ENCODE measurements around the gene CPNE9.

GRCh38 chr3:9679476-9680080 is 24.1 kb upstream of the CPNE9 start:
- TF ChIP-seq POLR2AphosphoS5 (IDR thresholded peaks at IDR 0.05) (no peak), CTCF (IDR thresholded peaks at IDR 0.05) (no peak), EP300 (IDR thresholded peaks at IDR 0.05) (no peak)
